ENCODE data around the gene IQGAP1.

DNA sequence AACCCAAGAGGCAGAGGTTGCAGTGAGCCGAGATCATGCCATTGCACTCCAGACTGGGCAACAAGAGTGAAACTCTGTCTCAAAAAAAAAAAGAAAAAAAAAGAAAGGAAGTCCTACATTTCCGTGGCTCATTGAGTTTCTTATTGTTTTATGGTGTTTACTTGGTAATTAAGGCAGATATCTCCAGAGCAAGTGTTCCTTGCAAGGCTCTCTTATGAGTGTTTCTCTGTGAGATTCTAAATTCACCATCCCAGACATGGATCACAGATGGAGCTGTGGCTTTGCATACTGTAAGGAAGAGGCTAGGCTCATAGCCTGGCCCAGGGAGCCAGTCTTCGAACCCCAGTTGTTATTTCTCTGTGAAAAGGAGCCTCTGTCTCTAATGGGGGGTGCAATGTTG is 53.0 kb downstream of the IQGAP1 start:
- TF ChIP-seq CTCF (IDR thresholded peaks at IDR 0.05) (no peak), GABPB1 (CRISPR knock-in tag; IDR thresholded peaks at IDR 0.05) (no peak), CBFB (CRISPR knock-in tag; IDR thresholded peaks at IDR 0.05; ENCODE audit: low read depth) (no peak), ZNF423 (CRISPR knock-in tag; IDR thresholded peaks at IDR 0.05) (no peak), ELF4 (CRISPR knock-in tag; IDR thresholded peaks at IDR 0.05; ENCODE audit: low read depth) (no peak), NR2C2 (CRISPR knock-in tag; IDR thresholded peaks at IDR 0.05) (no peak), MAX (CRISPR knock-in tag; IDR thresholded peaks at IDR 0.05) (no peak), ATF2 (CRISPR knock-in tag; IDR thresholded peaks at IDR 0.05; ENCODE audit: borderline replicate concordance, low read depth) (no peak), JUN (CRISPR knock-in tag; IDR thresholded peaks at IDR 0.05) (no peak)
- TF ChIP-seq, protein P1, sequence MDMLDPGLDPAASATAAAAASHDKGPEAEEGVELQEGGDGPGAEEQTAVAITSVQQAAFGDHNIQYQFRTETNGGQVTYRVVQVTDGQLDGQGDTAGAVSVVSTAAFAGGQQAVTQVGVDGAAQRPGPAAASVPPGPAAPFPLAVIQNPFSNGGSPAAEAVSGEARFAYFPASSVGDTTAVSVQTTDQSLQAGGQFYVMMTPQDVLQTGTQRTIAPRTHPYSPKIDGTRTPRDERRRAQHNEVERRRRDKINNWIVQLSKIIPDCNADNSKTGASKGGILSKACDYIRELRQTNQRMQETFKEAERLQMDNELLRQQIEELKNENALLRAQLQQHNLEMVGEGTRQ (CRISPR knock-in tag; IDR thresholded peaks at IDR 0.05), result no peak

Measured in WTC11 (cell line).